ENCODE data around the gene PSME2. TPM values are rescaled to one million over a fixed set of nuclear protein-coding genes. Genes with fewer than 3 reads are reported as not detected.

PSME2 gene
- total and polyA plus RNA-seq, 2 of the 13 experiments (the other 11 are each of a cell fraction or from before 2014, with no cell fraction given), result 332 to 716 TPM

- TF ChIP-seq IKZF5 (CRISPR knock-in tag; IDR thresholded peaks at IDR 0.05) (peak; percentile 100), ZNF136 (CRISPR knock-in tag; IDR thresholded peaks at IDR 0.05; ENCODE audit: low read depth) (peak; percentile 99), TBP (CRISPR knock-in tag; IDR thresholded peaks at IDR 0.05) (peak; percentile 18; the same call in 1 of the 2 replicates), ZIK1 (CRISPR knock-in tag; IDR thresholded peaks at IDR 0.05; ENCODE audit: borderline replicate concordance, low read depth) (peak; percentile 98; the same call in 1 of the 2 replicates), MAFG (CRISPR knock-in tag; IDR thresholded peaks at IDR 0.05) (no peak), NCOR1 (IDR thresholded peaks at IDR 0.05; ENCODE audit: borderline replicate concordance, low read length) (no peak; the same call in 1 of the 2 replicates), RELA (CRISPR knock-in tag; IDR thresholded peaks at IDR 0.05) (peak; percentile 98), KLF9 (CRISPR knock-in tag; IDR thresholded peaks at IDR 0.05; ENCODE audit: low read depth) (peak; percentile 98), SYNCRIP (IDR thresholded peaks at IDR 0.05; ENCODE audit: insufficient read depth, low read depth, low read length) (no peak), KLF16 (CRISPR knock-in tag; IDR thresholded peaks at IDR 0.05) (peak in 1 of 2 experiments; percentile 100; a peak in 2 of 4 replicates), GTF3A (CRISPR knock-in tag; conservative IDR thresholded peaks at IDR 0.05) (no peak), ISL2 (CRISPR knock-in tag; IDR thresholded peaks at IDR 0.05) (peak; percentile 95), EP300 (IDR thresholded peaks at IDR 0.05; ENCODE audit: low read depth in 2 of 2, low read length in 2 of 2) (peak; percentile 55 to 85; a peak in 3 of 4 replicates), EP300 (CRISPR knock-in tag; IDR thresholded peaks at IDR 0.05; ENCODE audit: borderline replicate concordance) (peak; percentile 92), TCF12 (IDR thresholded peaks at IDR 0.05) (no peak), TCF12 (CRISPR knock-in tag; IDR thresholded peaks at IDR 0.05) (peak; percentile 93)
- TF ChIP-seq, protein P1, sequence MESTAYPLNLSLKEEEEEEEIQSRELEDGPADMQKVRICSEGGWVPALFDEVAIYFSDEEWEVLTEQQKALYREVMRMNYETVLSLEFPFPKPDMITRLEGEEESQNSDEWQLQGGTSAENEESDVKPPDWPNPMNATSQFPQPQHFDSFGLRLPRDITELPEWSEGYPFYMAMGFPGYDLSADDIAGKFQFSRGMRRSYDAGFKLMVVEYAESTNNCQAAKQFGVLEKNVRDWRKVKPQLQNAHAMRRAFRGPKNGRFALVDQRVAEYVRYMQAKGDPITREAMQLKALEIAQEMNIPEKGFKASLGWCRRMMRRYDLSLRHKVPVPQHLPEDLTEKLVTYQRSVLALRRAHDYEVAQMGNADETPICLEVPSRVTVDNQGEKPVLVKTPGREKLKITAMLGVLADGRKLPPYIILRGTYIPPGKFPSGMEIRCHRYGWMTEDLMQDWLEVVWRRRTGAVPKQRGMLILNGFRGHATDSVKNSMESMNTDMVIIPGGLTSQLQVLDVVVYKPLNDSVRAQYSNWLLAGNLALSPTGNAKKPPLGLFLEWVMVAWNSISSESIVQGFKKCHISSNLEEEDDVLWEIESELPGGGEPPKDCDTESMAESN (CRISPR knock-in tag; conservative IDR thresholded peaks at IDR 0.05), result peak; percentile 95; the same call in 1 of the 2 replicates
- TF ChIP-seq, protein P2, sequence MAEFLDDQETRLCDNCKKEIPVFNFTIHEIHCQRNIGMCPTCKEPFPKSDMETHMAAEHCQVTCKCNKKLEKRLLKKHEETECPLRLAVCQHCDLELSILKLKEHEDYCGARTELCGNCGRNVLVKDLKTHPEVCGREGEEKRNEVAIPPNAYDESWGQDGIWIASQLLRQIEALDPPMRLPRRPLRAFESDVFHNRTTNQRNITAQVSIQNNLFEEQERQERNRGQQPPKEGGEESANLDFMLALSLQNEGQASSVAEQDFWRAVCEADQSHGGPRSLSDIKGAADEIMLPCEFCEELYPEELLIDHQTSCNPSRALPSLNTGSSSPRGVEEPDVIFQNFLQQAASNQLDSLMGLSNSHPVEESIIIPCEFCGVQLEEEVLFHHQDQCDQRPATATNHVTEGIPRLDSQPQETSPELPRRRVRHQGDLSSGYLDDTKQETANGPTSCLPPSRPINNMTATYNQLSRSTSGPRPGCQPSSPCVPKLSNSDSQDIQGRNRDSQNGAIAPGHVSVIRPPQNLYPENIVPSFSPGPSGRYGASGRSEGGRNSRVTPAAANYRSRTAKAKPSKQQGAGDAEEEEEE (CRISPR knock-in tag; IDR thresholded peaks at IDR 0.05; ENCODE audit: borderline replicate concordance), result peak; percentile 92; the same call in 1 of the 2 replicates
- TF ChIP-seq, protein P3, sequence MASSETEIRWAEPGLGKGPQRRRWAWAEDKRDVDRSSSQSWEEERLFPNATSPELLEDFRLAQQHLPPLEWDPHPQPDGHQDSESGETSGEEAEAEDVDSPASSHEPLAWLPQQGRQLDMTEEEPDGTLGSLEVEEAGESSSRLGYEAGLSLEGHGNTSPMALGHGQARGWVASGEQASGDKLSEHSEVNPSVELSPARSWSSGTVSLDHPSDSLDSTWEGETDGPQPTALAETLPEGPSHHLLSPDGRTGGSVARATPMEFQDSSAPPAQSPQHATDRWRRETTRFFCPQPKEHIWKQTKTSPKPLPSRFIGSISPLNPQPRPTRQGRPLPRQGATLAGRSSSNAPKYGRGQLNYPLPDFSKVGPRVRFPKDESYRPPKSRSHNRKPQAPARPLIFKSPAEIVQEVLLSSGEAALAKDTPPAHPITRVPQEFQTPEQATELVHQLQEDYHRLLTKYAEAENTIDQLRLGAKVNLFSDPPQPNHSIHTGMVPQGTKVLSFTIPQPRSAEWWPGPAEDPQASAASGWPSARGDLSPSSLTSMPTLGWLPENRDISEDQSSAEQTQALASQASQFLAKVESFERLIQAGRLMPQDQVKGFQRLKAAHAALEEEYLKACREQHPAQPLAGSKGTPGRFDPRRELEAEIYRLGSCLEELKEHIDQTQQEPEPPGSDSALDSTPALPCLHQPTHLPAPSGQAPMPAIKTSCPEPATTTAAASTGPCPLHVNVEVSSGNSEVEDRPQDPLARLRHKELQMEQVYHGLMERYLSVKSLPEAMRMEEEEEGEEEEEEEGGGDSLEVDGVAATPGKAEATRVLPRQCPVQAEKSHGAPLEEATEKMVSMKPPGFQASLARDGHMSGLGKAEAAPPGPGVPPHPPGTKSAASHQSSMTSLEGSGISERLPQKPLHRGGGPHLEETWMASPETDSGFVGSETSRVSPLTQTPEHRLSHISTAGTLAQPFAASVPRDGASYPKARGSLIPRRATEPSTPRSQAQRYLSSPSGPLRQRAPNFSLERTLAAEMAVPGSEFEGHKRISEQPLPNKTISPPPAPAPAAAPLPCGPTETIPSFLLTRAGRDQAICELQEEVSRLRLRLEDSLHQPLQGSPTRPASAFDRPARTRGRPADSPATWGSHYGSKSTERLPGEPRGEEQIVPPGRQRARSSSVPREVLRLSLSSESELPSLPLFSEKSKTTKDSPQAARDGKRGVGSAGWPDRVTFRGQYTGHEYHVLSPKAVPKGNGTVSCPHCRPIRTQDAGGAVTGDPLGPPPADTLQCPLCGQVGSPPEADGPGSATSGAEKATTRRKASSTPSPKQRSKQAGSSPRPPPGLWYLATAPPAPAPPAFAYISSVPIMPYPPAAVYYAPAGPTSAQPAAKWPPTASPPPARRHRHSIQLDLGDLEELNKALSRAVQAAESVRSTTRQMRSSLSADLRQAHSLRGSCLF (CRISPR knock-in tag; IDR thresholded peaks at IDR 0.05; ENCODE audit: borderline replicate concordance), result no peak
These were observed 14.7 kb upstream of the PSME2 start, which contains the start of gene IRF9 (continued) for GRCh38 chr14:24160850-24161804.
